Spleen (tissue), 11 donors: ENCODE data around the gene PRXL2C. TPM values are rescaled to one million over a fixed set of nuclear protein-coding genes. Genes with fewer than 3 reads are reported as not detected.
"Not testable (repeated sequence)": the region's sequence is repeated elsewhere in the genome, so short reads cannot be mapped to it uniquely, and the experiment has no call there.

Source experiments
- DNase-seq: peaks from one replicate; pipeline ENCODE4 v3.0.0-alpha.2; 2020
- H3K27ac ChIP-seq, 8 donors: fragments of 200-600 bp; sonication (generic) in 7 of 8; 1 replicate in 4 of 8; 2 replicates in 4 of 8; pipeline versions ENCODE4 v1.5.0 to v1.8.0; 2016 to 2021; ENCODE audit warnings: inconsistent platforms in 4 of 8, mild to moderate bottlenecking in 4 of 8, moderate library complexity in 1 of 8
- H3K27me3 ChIP-seq, 7 donors: fragments of 200-600 bp; sonication (generic) in 6 of 7; replicated peaks in 1 of 7; 1 replicate in 4 of 7; 2 replicates in 3 of 7; pipeline versions ENCODE4 v1.5.0 to v1.8.0; 2016 to 2021; ENCODE audit warnings: inconsistent platforms in 3 of 7, mild to moderate bottlenecking in 1 of 7
- H3K36me3 ChIP-seq, 6 donors: fragments of 200-600 bp; sonication (generic) in 5 of 6; 1 replicate in 4 of 6; 2 replicates in 2 of 6; pipeline versions ENCODE4 v1.5.0 to v1.8.0; 2016 to 2021; ENCODE audit warnings: inconsistent platforms in 2 of 6
- H3K4me1 ChIP-seq, 6 donors: fragments of 200-600 bp; sonication (generic) in 5 of 6; 1 replicate in 3 of 6; 2 replicates in 3 of 6; pipeline versions ENCODE4 v1.5.0 to v1.8.0; 2016 to 2021; ENCODE audit warnings: inconsistent platforms in 3 of 6
- H3K4me3 ChIP-seq, 8 donors: fragments of 200-600 bp; sonication (generic) in 7 of 8; 1 replicate in 4 of 8; 2 replicates in 4 of 8; pipeline versions ENCODE4 v1.5.0 to v1.8.0; 2016 to 2021; ENCODE audit warnings: inconsistent platforms in 4 of 8, mild to moderate bottlenecking in 4 of 8, moderate library complexity in 2 of 8
- H3K9me3 ChIP-seq, 8 donors: fragments of 200-600 bp; sonication (generic) in 7 of 8; 1 replicate in 4 of 8; 2 replicates in 4 of 8; pipeline versions ENCODE4 v1.5.0 to v1.8.0; 2016 to 2021; ENCODE audit warnings: inconsistent platforms in 4 of 8
- CTCF ChIP-seq, 11 experiments: fragments of 200-600 bp in 7 of 11; fragments of 450-650 bp in 4 of 11; sonication (generic) in 4 of 11; IDR thresholded peaks in 8 of 11; conservative IDR thresholded peaks in 3 of 11; 1 replicate in 7 of 11; 2 replicates in 4 of 11; pipeline versions ENCODE4 v1.4.0 to v1.8.0; 2016 to 2021; ENCODE audit warnings: antibody characterized with exemption in 11 of 11, inconsistent platforms in 4 of 11, mild to moderate bottlenecking in 1 of 11
- POLR2A ChIP-seq, 3 donors: fragments of 450-650 bp; IDR thresholded peaks; one replicate each; pipeline ENCODE4 v1.5.1; 2017; ENCODE audit warnings: antibody characterized with exemption in 3 of 3, mild to moderate bottlenecking in 1 of 3
- POLR2AphosphoS5 ChIP-seq, 3 donors: sonication (generic); formaldehyde crosslinking; IDR thresholded peaks; one replicate each; pipeline ENCODE4 v1.5.1; 2017; ENCODE audit warnings: antibody characterized with exemption in 3 of 3
- WGBS, 5 donors: extraction: QIAGEN DNeasy Blood & Tissue Kit in 3 of 5; methylation state at CpG; one replicate each; pipeline versions ENCODE4 v1.1.5 to v1.1.7; 2013 to 2018; 5-methylcytosine and 5-hydroxymethylcytosine counted together
- intact Hi-C: fragments of 100-400 bp; cut with DNase I; formaldehyde crosslinking; loops from one replicate; pipeline ENCODE4 v1.15.0; 2023; ENCODE audit warnings: low total_unique reads
- polyA plus RNA-seq, 3 donors: library from polyadenylated mRNA; stranded (reverse); fragments of 200-250 nt; gene quantifications; one replicate each; pipeline ENCODE4 v1.2.1, GENCODE V29; 2013
- total RNA-seq, 7 donors: library from RNA; depleted of rRNA in 3 of 7; stranded (reverse); fragments of >200 nt in 3 of 7; fragmentation: NEBNext Ultra II Directional in 4 of 7; extraction: Animal tissue kit (Norgen Biotek cat#: 25700) in 4 of 7; gene quantifications; one replicate each; pipeline versions ENCODE4 v1.1.0 to v1.2.1, GENCODE V29; 2016 to 2021
- donor health status: healthy with polysubstance abuse.
- donor health status: DM: no; HTN: no; CAD: no; lungs with moderate emphysema.
- donor health status: DM: no; HTN: no; CAD: no.
- donor health status: Bipolar disorder and iron deficiency.
- donor health status: healthy.
- donor health status: DM: no; HTN: no; CAD: no.
- donor health status: DM: yes; HTN: yes; CAD: no.

PRXL2C gene
- total and polyA plus RNA-seq, 10 donors = 5.4 to 20.1 (median 14.2) TPM

GRCh38 chr9:96674906-96675538, 19.9 kb upstream of the PRXL2C start:
- TF ChIP-seq POLR2A (IDR thresholded peaks at IDR 0.05) = no peak
- TF ChIP-seq CTCF (IDR thresholded peaks at IDR 0.05 in 8 of 11, conservative IDR thresholded peaks at IDR 0.05 in 3 of 11) = no peak
- TF ChIP-seq POLR2AphosphoS5 (IDR thresholded peaks at IDR 0.05) = no peak
- H3K27ac ChIP-seq = no peak overlapping the region
- intact Hi-C loops = no loop called here
- no peak for DNase-seq
- no peak overlapping the region for H3K4me3 ChIP-seq
- H3K36me3 ChIP-seq = no peaks in the 10 kb centered on the region
- H3K4me1 ChIP-seq = no peaks in the 10 kb centered on the region
- peaks cover 0 to 7% (median 6%) of the 10 kb centered on the region in 8 donors for H3K9me3 ChIP-seq
- H3K27me3 ChIP-seq = peaks cover 0 to 19% (median 0%) of the 10 kb centered on the region in 7 donors

DNA sequence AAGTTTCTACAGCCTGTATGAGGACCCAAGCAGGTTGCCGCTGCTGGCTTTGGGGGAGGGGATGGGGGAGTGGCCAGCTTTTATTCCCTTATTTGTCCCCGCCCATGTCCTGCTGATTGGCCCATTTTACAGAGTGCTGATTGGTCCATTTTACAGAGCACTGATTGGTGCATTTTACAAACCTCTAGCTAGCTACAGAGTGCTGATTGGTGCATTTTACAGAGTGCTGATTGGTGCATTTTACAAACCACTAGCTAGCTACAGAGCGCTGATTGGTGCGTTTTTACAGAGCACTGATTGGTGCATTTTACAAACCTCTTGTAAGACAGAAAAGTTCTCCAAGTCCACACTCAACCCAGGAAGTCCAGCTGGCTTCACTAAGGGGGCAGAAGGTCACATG, 18.7 kb upstream of the PRXL2C start:
- H3K9me3 ChIP-seq, H3K27ac ChIP-seq, intact Hi-C loops, DNase-seq, H3K4me3 ChIP-seq, H3K36me3 ChIP-seq, H3K4me1 ChIP-seq: not testable (repeated sequence)
- WGBS, 5 donors = 89 to 96% (median 92%) methylated on average over 4 of the region's 4 CpGs
- peaks cover 0 to 19% (median 0%) of the 10 kb centered on the region in 7 donors for H3K27me3 ChIP-seq

GRCh38 chr9:96668868-96669534, 13.9 kb upstream of the PRXL2C start:
- DNase-seq = no peak
- intact Hi-C loops = loop anchor here (5.0 kb wide), 1 partner anchor 342 kb away; no protein-coding TSS in a partner anchor
- H3K4me1 ChIP-seq = peaks cover 0 to 4% (median 0%) of the 10 kb centered on the region in 6 donors
- 91 to 93% (median 92%) methylated on average over 20 of the region's 20 CpGs for WGBS, 5 donors
- no peak overlapping the region for H3K27ac ChIP-seq
- peaks cover 0 to 9% (median 0%) of the 10 kb centered on the region in 7 donors for H3K27me3 ChIP-seq
- peaks cover 0 to 7% (median 5%) of the 10 kb centered on the region in 8 donors for H3K9me3 ChIP-seq
- TF ChIP-seq POLR2A (IDR thresholded peaks at IDR 0.05) (no peak), CTCF (IDR thresholded peaks at IDR 0.05 in 8 of 11, conservative IDR thresholded peaks at IDR 0.05 in 3 of 11) (no peak), POLR2AphosphoS5 (IDR thresholded peaks at IDR 0.05) (no peak)
- H3K4me3 ChIP-seq = no peak overlapping the region
- no peaks in the 10 kb centered on the region for H3K36me3 ChIP-seq

DNA sequence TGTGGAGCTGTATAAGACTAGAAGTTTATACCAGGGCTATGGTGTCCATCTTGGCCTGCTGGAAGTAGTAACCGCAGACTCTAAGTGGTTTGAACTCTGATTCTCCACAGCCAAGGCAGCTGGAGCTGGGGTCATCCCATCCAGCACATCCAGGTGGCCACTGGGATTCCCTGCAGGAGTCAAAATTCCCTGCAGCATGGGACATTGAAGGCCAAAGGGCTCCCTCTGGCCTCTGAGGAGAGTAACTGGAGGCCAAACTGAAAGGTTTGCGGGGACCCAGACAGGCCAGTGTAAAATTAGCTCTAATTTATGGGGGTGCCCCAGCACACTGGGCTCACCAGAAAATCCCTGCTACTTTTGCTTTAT, 12.2 kb upstream of the PRXL2C start:
- no peaks in the 10 kb centered on the region for H3K36me3 ChIP-seq
- no peaks in the 10 kb centered on the region for H3K9me3 ChIP-seq
- intact Hi-C loops = loop anchor here (5.0 kb wide), 1 partner anchor 340 kb away; no protein-coding TSS in a partner anchor
- no peak overlapping the region for H3K27ac ChIP-seq
- peaks cover 0 to 4% (median 0%) of the 10 kb centered on the region in 6 donors for H3K4me1 ChIP-seq
- H3K4me3 ChIP-seq = no peak overlapping the region
- no peak for DNase-seq
- peaks cover 0 to 9% (median 0%) of the 10 kb centered on the region in 7 donors for H3K27me3 ChIP-seq
- WGBS, 5 donors = 65 to 96% (median 88%) methylated on average over 2 of the region's 2 CpGs
- TF ChIP-seq POLR2AphosphoS5 (IDR thresholded peaks at IDR 0.05) = no peak
- no peak for TF ChIP-seq POLR2A (IDR thresholded peaks at IDR 0.05)
- TF ChIP-seq CTCF (IDR thresholded peaks at IDR 0.05 in 8 of 11, conservative IDR thresholded peaks at IDR 0.05 in 3 of 11) = no peak
